ENCODE measurements around the gene TNK1.

The TNK1 gene

DNA sequence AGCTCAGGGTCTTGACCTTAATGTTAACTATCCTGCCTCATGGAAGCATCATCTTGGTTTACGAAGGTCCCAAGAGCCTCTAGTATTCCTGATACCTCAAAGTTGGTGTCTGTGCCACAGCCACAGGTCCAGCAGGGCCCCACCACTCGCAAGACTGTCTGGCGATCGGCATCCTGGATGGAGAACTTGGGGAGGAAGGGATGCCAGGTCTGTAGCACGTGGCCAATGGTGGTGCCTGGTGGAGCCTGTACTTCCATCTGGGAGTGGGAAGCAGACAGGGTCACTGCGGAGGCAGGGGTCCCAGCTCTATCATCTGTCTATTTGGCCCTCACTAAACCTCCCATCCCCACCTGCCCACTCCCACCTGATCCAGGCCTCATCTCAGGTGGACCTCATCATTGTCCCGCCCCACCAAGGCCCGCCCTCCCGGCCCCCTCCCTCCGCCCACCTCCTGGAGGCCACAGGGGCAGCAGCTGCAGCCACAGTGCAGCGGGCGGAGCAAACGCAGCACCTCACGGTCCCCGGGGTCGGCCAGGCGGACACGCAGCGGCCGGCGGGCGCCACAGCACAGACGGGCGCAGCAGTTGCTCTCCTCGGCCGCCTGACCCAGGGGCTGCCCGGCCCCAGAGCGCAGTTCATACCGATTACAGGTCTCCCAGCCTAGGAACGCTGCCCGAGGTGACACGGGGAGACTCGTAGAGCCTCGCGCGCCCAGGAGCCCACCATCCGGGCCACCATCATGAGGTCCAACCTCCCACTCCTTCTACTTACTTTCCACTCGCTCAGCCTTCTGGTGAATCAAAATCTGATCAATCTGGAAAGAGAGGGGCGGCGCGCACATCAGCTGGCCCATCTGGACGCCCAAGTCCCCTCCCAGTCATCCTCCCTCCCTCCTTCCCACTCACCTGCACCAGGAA is 12.1 kb downstream of the TNK1 start:
- H3K27ac ChIP-seq (ENCODE audit: low read length): no peak overlapping the region
- no peaks in the 10 kb centered on the region for H3K9me3 ChIP-seq (ENCODE audit: control insufficient read depth, insufficient read depth, low read length)
- peaks cover 6% of the 10 kb centered on the region; the same call in 1 of the 2 replicates for H3K36me3 ChIP-seq (ENCODE audit: control insufficient read depth, insufficient read depth, low read length)
- H3K4me1 ChIP-seq (ENCODE audit: control insufficient read depth, insufficient read depth, low read length): peaks cover 2% of the 10 kb centered on the region; the same call in 1 of the 2 replicates
- H3K27me3 ChIP-seq (ENCODE audit: control insufficient read depth, insufficient read depth, low read length): no peaks in the 10 kb centered on the region
- peak overlapping the region; percentile 79; the same call in 1 of the 2 replicates for H3K4me3 ChIP-seq (ENCODE audit: low read length)
- no peak for DNase-seq (ENCODE audit: low read depth, low spot score)
- no CpG with 5 or more reads among the region's 42 CpGs for WGBS (ENCODE audit: insufficient coverage, insufficient read length)

DNA sequence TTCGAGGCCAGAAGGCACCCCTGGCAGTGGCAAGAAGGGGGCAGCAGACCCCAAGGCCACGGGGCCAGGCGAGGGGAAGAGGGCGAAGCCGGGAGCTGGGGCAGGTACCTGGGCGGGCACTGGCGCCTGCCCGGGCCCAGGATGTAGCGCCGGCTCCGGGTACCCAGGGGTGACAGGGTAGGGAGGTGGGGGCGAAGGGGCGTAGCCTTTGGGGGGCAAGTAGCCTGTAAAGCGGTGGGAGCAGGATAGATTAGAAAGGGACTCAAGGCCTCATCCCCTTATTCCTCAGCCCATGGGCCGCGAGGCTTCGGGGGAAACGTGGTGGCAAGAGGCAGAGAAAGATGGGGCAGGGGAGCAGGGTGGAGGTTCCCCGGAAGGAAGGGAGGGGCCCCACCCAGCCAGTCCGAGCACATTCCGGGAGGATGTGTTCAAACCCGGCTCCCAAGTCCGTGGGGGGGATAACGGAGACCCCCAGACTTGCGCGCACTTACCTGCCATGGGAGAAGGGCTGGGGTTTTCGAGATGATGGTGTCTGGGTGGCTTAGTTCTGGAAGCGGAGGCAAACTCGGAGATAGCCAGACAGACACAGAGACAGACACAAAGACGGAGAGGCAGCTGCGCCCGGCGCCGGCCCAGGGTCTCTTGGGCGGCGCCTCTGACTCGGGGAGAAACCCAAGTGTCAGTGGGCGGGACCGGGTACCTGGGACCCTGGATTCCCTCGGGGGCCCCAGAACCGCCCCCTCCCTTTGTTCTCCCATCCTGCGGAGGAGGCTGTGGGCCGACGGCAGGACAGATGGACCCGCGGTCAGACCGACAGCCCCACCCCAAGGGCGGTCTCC is 12.9 kb downstream of the TNK1 start:
- Histone ChIP-seq H3K4me3 (ENCODE audit: low read length) (peak overlapping the region; percentile 79; the same call in 1 of the 2 replicates), H3K27ac (ENCODE audit: low read length) (no peak overlapping the region), H3K9me3 (ENCODE audit: control insufficient read depth, insufficient read depth, low read length) (no peaks in the 10 kb centered on the region), H3K4me1 (ENCODE audit: control insufficient read depth, insufficient read depth, low read length) (peaks cover 2% of the 10 kb centered on the region; the same call in 1 of the 2 replicates), H3K27me3 (ENCODE audit: control insufficient read depth, insufficient read depth, low read length) (no peaks in the 10 kb centered on the region), H3K36me3 (ENCODE audit: control insufficient read depth, insufficient read depth, low read length) (peaks cover 6% of the 10 kb centered on the region; the same call in 1 of the 2 replicates)
- no CpG with 5 or more reads among the region's 48 CpGs for WGBS (ENCODE audit: insufficient coverage, insufficient read length)
- DNase-seq (ENCODE audit: low read depth, low spot score): no peak

DNA sequence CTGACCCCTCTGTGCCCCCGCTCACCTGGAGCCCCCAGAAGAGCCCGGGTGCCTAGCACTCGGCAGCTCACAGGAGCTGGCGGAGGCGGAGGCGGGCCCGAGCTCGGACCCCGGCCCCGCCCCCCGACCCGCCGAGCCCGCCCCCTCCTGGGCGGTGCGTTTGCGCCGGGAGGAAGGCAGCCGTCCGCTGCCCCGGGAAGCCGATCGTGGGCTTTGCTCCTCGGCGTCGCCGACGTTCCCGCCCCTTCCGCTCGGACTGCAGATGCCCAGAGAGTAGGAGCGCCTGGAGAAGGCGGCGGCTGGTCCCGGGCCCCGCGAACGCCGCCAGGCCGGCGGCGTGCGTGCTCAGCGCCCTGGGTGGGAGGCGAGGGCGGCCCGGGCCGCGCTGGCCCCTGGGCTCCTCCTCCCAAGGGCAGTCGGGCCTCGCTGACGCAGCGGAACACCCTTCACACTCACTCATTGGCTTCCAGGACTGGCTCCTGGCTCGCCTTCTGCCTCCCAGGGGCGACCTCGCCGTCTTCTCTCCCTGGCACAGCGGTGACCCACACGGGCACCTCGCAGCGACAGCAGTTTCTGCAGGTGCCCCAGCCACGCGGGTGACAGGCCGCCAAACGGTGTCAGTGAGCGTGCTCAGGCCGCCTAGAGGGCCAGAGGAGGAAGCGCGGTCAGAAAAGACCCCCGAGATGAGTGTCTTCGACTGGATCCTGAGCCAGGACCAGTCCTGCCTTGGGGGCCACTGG is 13.7 kb downstream of the TNK1 start, which contains the start of gene PLSCR3:
Gene PLSCR3, minus strand, starts transcription at position 74 of the 740 bp plus-strand sequence. CDS start 415 bp downstream, outside the sequence.
- WGBS (ENCODE audit: insufficient coverage, insufficient read length): no CpG with 5 or more reads among the region's 71 CpGs
- no peaks in the 10 kb centered on the region for H3K9me3 ChIP-seq (ENCODE audit: control insufficient read depth, insufficient read depth, low read length)
- H3K27ac ChIP-seq (ENCODE audit: low read length): no peak within 1 kb of the TSS
- peak within 1 kb of the TSS; percentile 79; the same call in 1 of the 2 replicates for H3K4me3 ChIP-seq (ENCODE audit: low read length)
- peaks cover 2% of the 10 kb centered on the region; the same call in 1 of the 2 replicates for H3K4me1 ChIP-seq (ENCODE audit: control insufficient read depth, insufficient read depth, low read length)
- H3K27me3 ChIP-seq (ENCODE audit: control insufficient read depth, insufficient read depth, low read length): no peaks in the 10 kb centered on the region
- peaks cover 4% of the 10 kb centered on the region; the same call in 1 of the 2 replicates for H3K36me3 ChIP-seq (ENCODE audit: control insufficient read depth, insufficient read depth, low read length)
- DNase-seq (ENCODE audit: low read depth, low spot score): no peak

DNA sequence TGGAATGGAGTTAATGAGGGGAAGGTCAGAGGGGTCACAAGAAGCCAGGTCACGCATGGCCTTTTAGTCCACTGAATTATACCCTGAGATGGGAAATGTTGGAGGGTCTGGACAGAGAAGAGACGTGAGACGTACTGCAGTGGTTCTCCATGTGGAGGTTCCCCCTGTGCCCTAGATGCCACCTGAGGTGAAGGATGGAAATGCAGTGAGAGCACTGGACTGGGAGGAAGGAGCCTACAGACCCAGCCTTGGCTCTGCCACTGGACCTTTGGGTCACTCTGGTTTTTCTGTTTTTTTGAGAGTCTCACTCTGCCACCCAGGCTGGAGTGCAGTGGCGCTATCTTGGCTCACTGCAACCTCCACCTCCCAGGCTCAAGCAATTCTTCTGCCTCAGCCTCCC is 15.3 kb downstream of the TNK1 start:
- Histone ChIP-seq H3K27me3 (ENCODE audit: control insufficient read depth, insufficient read depth, low read length) (no peaks in the 10 kb centered on the region), H3K36me3 (ENCODE audit: control insufficient read depth, insufficient read depth, low read length) (peaks cover 2% of the 10 kb centered on the region; the same call in 1 of the 2 replicates), H3K9me3 (ENCODE audit: control insufficient read depth, insufficient read depth, low read length) (no peaks in the 10 kb centered on the region), H3K4me1 (ENCODE audit: control insufficient read depth, insufficient read depth, low read length) (peaks cover 2% of the 10 kb centered on the region; the same call in 1 of the 2 replicates), H3K4me3 (ENCODE audit: low read length) (no peak overlapping the region), H3K27ac (ENCODE audit: low read length) (no peak overlapping the region)
- WGBS (ENCODE audit: insufficient coverage, insufficient read length): no CpG with 5 or more reads among the region's 4 CpGs
- DNase-seq (ENCODE audit: low read depth, low spot score): no peak

DNA sequence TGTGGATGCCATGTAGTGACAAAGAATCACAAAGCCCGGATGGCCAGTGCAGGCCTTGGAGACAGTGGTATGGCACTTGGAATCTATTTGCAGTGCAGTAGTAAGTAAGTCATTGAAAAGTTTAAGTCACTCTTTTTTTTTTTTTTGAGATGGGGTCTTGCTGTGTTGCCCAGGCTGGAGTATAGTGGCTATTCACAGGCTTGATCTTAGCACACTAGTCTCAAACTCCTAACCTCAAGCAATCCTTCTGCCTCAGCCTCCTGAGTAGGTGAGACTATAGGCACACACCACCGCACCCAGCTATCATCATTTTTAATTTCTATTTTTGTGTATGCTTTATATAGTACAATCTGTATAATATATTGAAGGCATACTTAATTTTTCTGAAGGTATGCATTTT is 17.7 kb downstream of the TNK1 start:
- Histone ChIP-seq H3K4me3 (ENCODE audit: low read length) (no peak overlapping the region), H3K27me3 (ENCODE audit: control insufficient read depth, insufficient read depth, low read length) (no peaks in the 10 kb centered on the region), H3K4me1 (ENCODE audit: control insufficient read depth, insufficient read depth, low read length) (peaks cover 2% of the 10 kb centered on the region; the same call in 1 of the 2 replicates), H3K9me3 (ENCODE audit: control insufficient read depth, insufficient read depth, low read length) (no peaks in the 10 kb centered on the region), H3K27ac (ENCODE audit: low read length) (no peak overlapping the region), H3K36me3 (ENCODE audit: control insufficient read depth, insufficient read depth, low read length) (no peaks in the 10 kb centered on the region)
- DNase-seq (ENCODE audit: low read depth, low spot score): no peak
- no CpG with 5 or more reads among the region's 2 CpGs for WGBS (ENCODE audit: insufficient coverage, insufficient read length)

DNA sequence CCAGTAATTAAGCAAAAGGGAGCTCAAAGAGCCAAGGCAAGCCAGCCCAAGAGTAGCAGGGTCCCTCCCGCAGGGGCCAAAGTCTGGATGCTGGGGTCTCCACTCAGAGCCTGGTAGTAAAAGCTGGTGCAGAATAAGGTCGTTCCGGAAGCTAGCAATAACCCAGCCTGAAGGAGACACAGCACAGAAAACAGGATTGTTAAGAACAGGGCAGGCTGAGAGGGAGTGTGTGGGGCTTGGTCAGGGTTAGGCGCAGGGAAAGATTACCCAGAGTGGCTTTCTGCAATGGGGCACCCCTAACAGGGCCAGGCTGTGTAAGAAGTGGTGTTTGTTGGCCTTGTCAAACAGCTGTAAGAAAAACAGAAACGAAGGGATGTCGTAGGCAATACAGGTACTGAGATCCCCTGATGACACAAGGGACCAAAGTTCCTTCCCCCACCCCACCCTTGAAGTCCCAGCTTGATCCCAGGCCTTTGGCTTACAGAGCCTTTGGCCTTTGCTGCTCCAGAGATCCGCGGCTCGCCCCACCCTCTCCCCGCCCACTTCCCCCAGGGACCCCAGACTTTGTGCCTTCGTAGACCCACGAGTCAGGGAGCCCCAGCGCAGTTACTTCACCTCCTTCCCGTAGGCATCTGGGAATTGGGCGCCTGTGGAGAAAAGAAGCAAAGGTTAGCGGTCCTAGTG is 22.3 kb downstream of the TNK1 start:
- Histone ChIP-seq H3K4me3 (ENCODE audit: low read length) (peak overlapping the region; percentile 99; the same call in 1 of the 2 replicates), H3K36me3 (ENCODE audit: control insufficient read depth, insufficient read depth, low read length) (no peaks in the 10 kb centered on the region; the same call in 1 of the 2 replicates), H3K4me1 (ENCODE audit: control insufficient read depth, insufficient read depth, low read length) (peaks cover 2% of the 10 kb centered on the region; the same call in 1 of the 2 replicates), H3K9me3 (ENCODE audit: control insufficient read depth, insufficient read depth, low read length) (no peaks in the 10 kb centered on the region), H3K27ac (ENCODE audit: low read length) (no peak overlapping the region), H3K27me3 (ENCODE audit: control insufficient read depth, insufficient read depth, low read length) (no peaks in the 10 kb centered on the region)
- no peak for DNase-seq (ENCODE audit: low read depth, low spot score)
- no CpG with 5 or more reads among the region's 16 CpGs for WGBS (ENCODE audit: insufficient coverage, insufficient read length)

DNA sequence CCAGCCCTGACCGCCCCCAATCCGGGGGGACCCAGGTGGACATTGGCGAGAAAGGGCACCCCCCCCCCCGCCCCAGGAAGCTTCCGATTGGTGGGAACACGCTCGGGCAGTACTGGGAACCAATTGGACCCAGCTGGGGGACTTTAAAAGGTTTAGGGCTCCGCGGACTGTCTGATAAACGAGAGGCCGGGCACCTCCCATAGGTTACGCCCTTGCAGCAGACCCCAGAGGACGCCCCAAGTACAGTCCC is 22.8 kb downstream of the TNK1 start:
- no peak for DNase-seq (ENCODE audit: low read depth, low spot score)
- Histone ChIP-seq H3K27ac (ENCODE audit: low read length) (no peak overlapping the region), H3K36me3 (ENCODE audit: control insufficient read depth, insufficient read depth, low read length) (peaks cover 2% of the 10 kb centered on the region), H3K9me3 (ENCODE audit: control insufficient read depth, insufficient read depth, low read length) (no peaks in the 10 kb centered on the region), H3K4me3 (ENCODE audit: low read length) (peak overlapping the region; percentile 99), H3K4me1 (ENCODE audit: control insufficient read depth, insufficient read depth, low read length) (peaks cover 2% of the 10 kb centered on the region), H3K27me3 (ENCODE audit: control insufficient read depth, insufficient read depth, low read length) (no peaks in the 10 kb centered on the region)
- no CpG with 5 or more reads among the region's 13 CpGs for whole genome bisulfite sequencing (ENCODE audit: insufficient coverage, insufficient read length)

DNA sequence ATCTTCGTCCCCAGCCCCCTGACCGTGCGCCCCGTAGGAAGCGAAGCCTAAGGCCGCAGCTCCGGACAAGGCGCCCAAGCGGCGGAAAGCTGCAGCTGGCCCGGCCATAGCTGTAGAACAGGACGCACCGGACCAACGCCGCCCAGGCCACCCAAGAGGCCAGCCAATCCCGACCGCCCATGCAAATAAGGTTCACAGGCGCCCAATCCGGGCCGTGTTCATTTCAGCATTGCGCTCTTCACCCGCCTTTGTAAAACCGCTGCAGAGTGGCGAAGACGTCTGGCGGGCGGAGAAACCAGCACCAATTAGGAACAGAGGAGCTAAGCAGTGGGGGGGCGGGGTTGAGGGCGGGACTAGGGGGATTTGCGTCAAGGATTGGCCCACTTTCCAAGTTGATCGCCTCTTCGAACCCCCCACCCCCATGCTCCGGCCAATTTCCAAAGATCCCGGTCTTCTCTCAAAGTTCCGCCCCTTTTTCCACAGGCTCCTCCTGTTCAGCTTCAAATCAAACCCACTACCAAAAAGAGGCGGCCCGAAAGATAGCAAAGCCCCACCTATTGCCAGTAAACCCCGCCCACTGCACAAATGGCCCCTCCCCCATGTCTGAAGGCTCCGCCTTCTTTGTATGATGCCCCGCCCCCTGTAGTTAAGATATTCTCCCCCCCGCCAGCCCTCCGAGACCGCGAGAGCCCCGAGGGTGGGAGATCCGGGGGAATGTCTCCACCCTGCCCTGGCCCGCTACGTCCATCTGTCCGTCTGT is 23.3 kb downstream of the TNK1 start, which contains the start of gene TMEM256:
Gene TMEM256, minus strand, starts transcription at position 121 of the 760 bp plus-strand sequence. Its CDS starts 13 bp downstream, at position 108.
- Histone ChIP-seq H3K9me3 (ENCODE audit: control insufficient read depth, insufficient read depth, low read length) (no peaks in the 10 kb centered on the region), H3K4me1 (ENCODE audit: control insufficient read depth, insufficient read depth, low read length) (peaks cover 2% of the 10 kb centered on the region), H3K36me3 (ENCODE audit: control insufficient read depth, insufficient read depth, low read length) (peaks cover 7% of the 10 kb centered on the region), H3K4me3 (ENCODE audit: low read length) (peak within 1 kb of the TSS; percentile 99), H3K27me3 (ENCODE audit: control insufficient read depth, insufficient read depth, low read length) (no peaks in the 10 kb centered on the region), H3K27ac (ENCODE audit: low read length) (no peak within 1 kb of the TSS)
- DNase-seq (ENCODE audit: low read depth, low spot score): peak; percentile 98
- WGBS (ENCODE audit: insufficient coverage, insufficient read length): no CpG with 5 or more reads among the region's 49 CpGs

DNA sequence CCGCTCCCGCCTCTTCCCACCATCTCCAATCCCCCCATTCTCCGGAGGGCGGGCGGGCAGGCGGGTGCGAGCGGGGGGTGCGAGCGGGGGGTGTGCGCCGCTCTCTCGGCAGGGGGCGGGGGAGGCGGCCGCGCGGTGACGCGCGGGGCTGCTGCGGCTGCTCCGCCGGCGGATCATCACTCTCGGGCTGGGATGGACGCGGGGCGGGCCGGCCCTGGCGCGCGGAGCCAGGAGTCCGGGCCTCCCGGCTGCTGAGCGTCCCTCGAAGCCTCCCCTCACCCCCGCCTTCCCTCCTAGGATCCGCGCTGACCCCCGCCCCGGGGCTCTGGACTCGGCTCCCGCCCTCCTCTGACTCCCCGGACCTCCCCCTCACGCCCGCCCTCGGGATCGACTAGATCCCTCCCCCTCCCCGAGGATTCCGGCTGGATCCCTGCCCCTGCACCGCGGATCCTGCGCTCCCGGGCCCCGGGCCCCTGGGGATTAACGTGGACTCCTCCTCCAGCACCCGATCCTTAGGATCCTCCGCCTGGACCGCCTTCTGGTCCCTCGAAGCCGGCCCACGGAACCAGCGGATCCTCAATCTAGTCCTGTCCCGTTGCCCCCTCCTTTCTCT is 24.0 kb downstream of the TNK1 start:
- Histone ChIP-seq H3K27ac (ENCODE audit: low read length) (no peak overlapping the region), H3K9me3 (ENCODE audit: control insufficient read depth, insufficient read depth, low read length) (no peaks in the 10 kb centered on the region), H3K36me3 (ENCODE audit: control insufficient read depth, insufficient read depth, low read length) (peaks cover 12% of the 10 kb centered on the region), H3K4me3 (ENCODE audit: low read length) (peak overlapping the region; percentile 72; the same call in 1 of the 2 replicates), H3K27me3 (ENCODE audit: control insufficient read depth, insufficient read depth, low read length) (no peaks in the 10 kb centered on the region), H3K4me1 (ENCODE audit: control insufficient read depth, insufficient read depth, low read length) (peaks cover 2% of the 10 kb centered on the region)
- no CpG with 5 or more reads among the region's 65 CpGs for WGBS (ENCODE audit: insufficient coverage, insufficient read length)
- no peak for DNase-seq (ENCODE audit: low read depth, low spot score)

Measured in iPS DF 6.9 (cell line).